ENCODE measurements around the gene TSPAN5. TPM values are rescaled to one million over a fixed set of nuclear protein-coding genes. Genes with fewer than 3 reads are reported as not detected.

TSPAN5 gene
- total RNA-seq, 1 donor from 2014 or later: 14.7 TPM

- H3K4me3 Mint-ChIP-seq: no peak overlapping the region
- H3K27me3 Mint-ChIP-seq (ENCODE audit: low read depth): no peaks in the 10 kb centered on the region
- DNase-seq (ENCODE audit: low spot score in 2 of 2, unreplicated experiment in 2 of 2): no peak
- no peak overlapping the region for H3K27ac Mint-ChIP-seq
- H3K4me1 Mint-ChIP-seq: peaks cover 6% of the 10 kb centered on the region
- no peaks in the 10 kb centered on the region for H3K9me3 Mint-ChIP-seq
- TF ChIP-seq CTCF (IDR thresholded peaks at IDR 0.05; ENCODE audit: unreplicated experiment): no peak
- no peaks in the 10 kb centered on the region for H3K36me3 Mint-ChIP-seq
Observed at GRCh38 chr4:98618680-98619079, 39.7 kb downstream of the TSPAN5 start.

GRCh38 chr4:98617358-98618047 lies 40.9 kb downstream of the TSPAN5 start:
- H3K4me3 Mint-ChIP-seq: no peak overlapping the region
- H3K27me3 Mint-ChIP-seq (ENCODE audit: low read depth): no peaks in the 10 kb centered on the region
- no peaks in the 10 kb centered on the region for H3K9me3 Mint-ChIP-seq
- no peak for TF ChIP-seq CTCF (IDR thresholded peaks at IDR 0.05; ENCODE audit: unreplicated experiment)
- no peaks in the 10 kb centered on the region for H3K36me3 Mint-ChIP-seq
- peaks cover 17% of the 10 kb centered on the region for H3K4me1 Mint-ChIP-seq
- H3K27ac Mint-ChIP-seq: no peak overlapping the region
- DNase-seq (ENCODE audit: low spot score in 2 of 2, unreplicated experiment in 2 of 2): no peak

GRCh38 chr4:98615991-98616390 lies 42.4 kb downstream of the TSPAN5 start:
- Mint-ChIP-seq H3K4me1 (peaks cover 20% of the 10 kb centered on the region), H3K36me3 (no peaks in the 10 kb centered on the region), H3K27me3 (ENCODE audit: low read depth) (no peaks in the 10 kb centered on the region), H3K9me3 (no peaks in the 10 kb centered on the region), H3K27ac (no peak overlapping the region), H3K4me3 (no peak overlapping the region)
- DNase-seq (ENCODE audit: low spot score in 2 of 2, unreplicated experiment in 2 of 2): no peak
- no peak for TF ChIP-seq CTCF (IDR thresholded peaks at IDR 0.05; ENCODE audit: unreplicated experiment)

- Mint-ChIP-seq H3K4me1 (peaks cover 20% of the 10 kb centered on the region), H3K9me3 (no peaks in the 10 kb centered on the region), H3K27me3 (ENCODE audit: low read depth) (no peaks in the 10 kb centered on the region), H3K36me3 (no peaks in the 10 kb centered on the region), H3K27ac (no peak overlapping the region), H3K4me3 (no peak overlapping the region)
- DNase-seq (ENCODE audit: low spot score in 2 of 2, unreplicated experiment in 2 of 2): no peak
- TF ChIP-seq CTCF (IDR thresholded peaks at IDR 0.05; ENCODE audit: unreplicated experiment): no peak
Observed at GRCh38 chr4:98614662-98615061, 43.7 kb downstream of the TSPAN5 start.

GRCh38 chr4:98614094-98614493 lies 44.3 kb downstream of the TSPAN5 start:
- Mint-ChIP-seq H3K27ac (no peak overlapping the region), H3K27me3 (ENCODE audit: low read depth) (no peaks in the 10 kb centered on the region), H3K36me3 (no peaks in the 10 kb centered on the region), H3K4me1 (peaks cover 20% of the 10 kb centered on the region), H3K4me3 (no peak overlapping the region), H3K9me3 (no peaks in the 10 kb centered on the region)
- no peak for TF ChIP-seq CTCF (IDR thresholded peaks at IDR 0.05; ENCODE audit: unreplicated experiment)
- DNase-seq (ENCODE audit: low spot score in 2 of 2, unreplicated experiment in 2 of 2): no peak

Measured in mesothelial cell of epicardium (in vitro differentiated cells).